OCI-LY7 (cell line): Measurements from ENCODE around the gene CAMKV.

Experiments
- CTCF ChIP-seq: fragments of 200-600 bp; sonication (generic); conservative IDR thresholded peaks from 2 replicates; pipeline ENCODE4 v1.5.1; 2014; ENCODE audit warnings: mild to moderate bottlenecking, antibody characterized with exemption, low read length, moderate library complexity, mixed read lengths
- EZH2phosphoT487 ChIP-seq: fragments of 200-600 bp; sonication (generic); IDR thresholded peaks from 2 replicates; pipeline ENCODE4 v1.6.1; 2018; ENCODE audit warnings: low read depth, borderline replicate concordance, mild to moderate bottlenecking, mixed run types, antibody characterized with exemption, low read length, moderate library complexity, mixed read lengths

- no peak for TF ChIP-seq CTCF
- no peak for TF ChIP-seq EZH2phosphoT487
These were observed 17.2 kb upstream of the CAMKV start for GRCh38 chr3:49886922-49887265.
